Frontal cortex (tissue), 4 donors: ENCODE results near the gene GGT1. TPM values are rescaled to one million over a fixed set of nuclear protein-coding genes. Genes with fewer than 3 reads are reported as not detected.
"Not testable (repeated sequence)": the region's sequence is repeated elsewhere in the genome, so short reads cannot be mapped to it uniquely, and the experiment has no call there.

Experiments
- DNase-seq, 2 donors: peaks; one replicate each; pipeline ENCODE4 v3.0.0; 2012; ENCODE audit warnings: low spot score in 2 of 2
- FAIRE-seq: peaks from 2 replicates; lab custom pipeline; 2012; peaks lifted over from hg19 to GRCh38; lab: Jason Lieb, UNC
- total RNA-seq: library from RNA; depleted of rRNA; stranded (reverse); fragments of >200 nt; gene quantifications from one replicate; pipeline ENCODE4 v1.2.3, GENCODE V29; 2014
- donor health status: control.
- donor health status: control.
- donor health status: control.

GGT1 gene
- total RNA-seq, 1 donor from 2014 or later = 2.0 TPM

GRCh38 chr22:24583221-24584165 lies 19.5 kb upstream of the GGT1 start:
- no peak for DNase-seq
- no peak for FAIRE-seq

DNA sequence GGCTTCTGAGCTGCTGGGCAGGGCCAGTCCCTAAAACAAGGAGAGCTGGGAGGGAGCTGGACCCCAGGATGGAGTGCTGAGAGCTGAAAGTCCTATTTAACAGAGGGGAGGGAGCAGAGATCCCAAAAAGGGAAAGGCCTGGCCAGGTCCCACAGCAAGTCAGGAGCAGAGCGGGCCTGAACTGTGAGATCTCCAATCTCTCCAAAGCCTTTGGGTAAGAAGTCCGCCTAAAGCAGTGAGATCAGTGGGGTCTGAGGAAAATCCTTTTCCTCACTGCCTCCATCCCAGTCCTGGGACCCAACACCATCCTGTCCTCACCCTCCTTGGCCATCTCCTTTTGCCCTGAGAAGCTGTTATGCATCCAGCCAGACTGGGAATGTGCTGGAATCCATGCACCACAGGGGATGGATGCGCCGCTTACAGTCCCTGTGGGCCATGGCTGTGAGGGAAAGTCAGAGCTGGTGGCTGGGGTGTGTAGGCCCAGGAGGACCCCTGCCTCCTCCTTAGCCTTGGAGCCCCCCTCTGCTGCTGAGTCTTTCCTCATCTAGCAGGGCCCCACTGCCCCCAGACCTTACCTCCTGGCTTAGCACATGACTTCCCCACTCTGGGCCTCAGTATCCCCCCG lies 18.7 kb upstream of the GGT1 start:
- FAIRE-seq (no peak), DNase-seq (no peak)

GRCh38 chr22:24584871-24585411 lies 18.1 kb upstream of the GGT1 start:
- DNase-seq = no peak
- no peak for FAIRE-seq

DNA sequence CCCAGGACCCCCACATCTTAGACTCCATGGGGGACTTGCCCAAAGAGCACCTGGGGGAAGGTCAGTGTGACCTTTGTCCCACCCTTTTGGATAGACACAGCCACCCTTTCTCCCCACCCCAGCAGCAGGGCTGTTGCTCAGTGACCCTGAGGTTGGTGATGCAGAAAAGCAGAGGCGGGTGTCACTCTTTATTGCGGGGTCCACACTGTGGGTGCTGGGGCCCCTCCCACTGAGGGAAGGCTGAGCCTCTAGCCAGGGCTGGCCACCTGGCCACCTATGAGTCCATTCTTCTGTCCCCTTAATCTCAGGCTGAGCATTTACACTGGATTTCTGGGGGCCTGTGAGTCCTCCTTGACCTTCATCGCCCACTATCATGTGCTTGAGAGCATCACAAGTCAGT lies 17.5 kb upstream of the GGT1 start:
- no peak for DNase-seq
- FAIRE-seq = no peak

GRCh38 chr22:24585927-24586546 lies 17.0 kb upstream of the GGT1 start:
- FAIRE-seq = no peak
- DNase-seq = no peak

- no peak for FAIRE-seq
- no peak for DNase-seq
Observed at GRCh38 chr22:24587251-24587650, 15.7 kb upstream of the GGT1 start.

- FAIRE-seq (no peak), DNase-seq (no peak)
Observed at GRCh38 chr22:24587948-24588347, 15.0 kb upstream of the GGT1 start.

DNA sequence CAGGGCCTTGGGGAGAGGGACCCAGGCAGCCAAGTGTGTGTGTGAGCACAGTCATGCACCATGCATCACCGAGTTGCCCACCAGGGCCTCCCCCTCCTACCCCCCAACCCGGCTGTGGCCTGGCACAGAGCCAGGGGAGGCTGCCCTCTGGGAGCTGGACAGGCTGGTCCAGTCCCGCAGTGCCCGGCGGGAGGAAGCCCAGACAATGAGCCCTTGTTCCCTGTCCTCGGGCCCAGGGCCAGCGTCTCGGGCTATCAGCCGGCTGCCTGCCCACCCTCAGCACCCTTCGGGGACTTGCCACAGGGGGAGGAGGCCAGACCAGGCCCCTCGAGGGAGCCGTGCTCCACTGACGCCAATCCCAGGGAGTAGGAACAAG lies 14.6 kb upstream of the GGT1 start:
- DNase-seq = peak; percentile 79 to 85
- no peak for FAIRE-seq

GRCh38 chr22:24588757-24589481 lies 14.1 kb upstream of the GGT1 start:
- DNase-seq = no peak
- FAIRE-seq = no peak

DNA sequence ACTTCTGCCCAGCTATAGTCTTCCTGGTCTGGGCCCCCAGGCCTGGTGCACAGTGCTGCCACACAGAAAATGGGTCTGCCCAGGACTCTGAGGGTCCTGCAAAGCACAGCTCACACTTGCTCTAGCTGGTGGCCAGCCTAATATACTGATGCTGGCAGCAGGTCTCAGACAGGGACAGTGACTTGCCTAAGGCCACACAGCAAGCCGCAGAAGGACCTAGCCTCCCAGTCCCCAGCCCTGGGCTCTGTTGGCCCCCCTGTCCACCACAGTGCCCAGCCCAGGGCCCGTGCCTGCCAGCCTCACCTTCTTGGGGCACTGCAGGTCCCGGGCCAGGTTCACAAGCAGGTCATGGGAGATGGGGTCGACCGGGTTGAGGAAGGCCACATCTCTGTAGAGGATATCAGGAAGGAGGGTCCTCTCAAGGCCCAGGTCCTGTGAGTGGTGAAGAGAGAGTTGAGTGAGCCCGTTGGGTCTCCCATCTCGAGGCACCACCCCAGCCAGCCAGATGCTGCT lies 13.4 kb upstream of the GGT1 start:
- no peak for FAIRE-seq

DNA sequence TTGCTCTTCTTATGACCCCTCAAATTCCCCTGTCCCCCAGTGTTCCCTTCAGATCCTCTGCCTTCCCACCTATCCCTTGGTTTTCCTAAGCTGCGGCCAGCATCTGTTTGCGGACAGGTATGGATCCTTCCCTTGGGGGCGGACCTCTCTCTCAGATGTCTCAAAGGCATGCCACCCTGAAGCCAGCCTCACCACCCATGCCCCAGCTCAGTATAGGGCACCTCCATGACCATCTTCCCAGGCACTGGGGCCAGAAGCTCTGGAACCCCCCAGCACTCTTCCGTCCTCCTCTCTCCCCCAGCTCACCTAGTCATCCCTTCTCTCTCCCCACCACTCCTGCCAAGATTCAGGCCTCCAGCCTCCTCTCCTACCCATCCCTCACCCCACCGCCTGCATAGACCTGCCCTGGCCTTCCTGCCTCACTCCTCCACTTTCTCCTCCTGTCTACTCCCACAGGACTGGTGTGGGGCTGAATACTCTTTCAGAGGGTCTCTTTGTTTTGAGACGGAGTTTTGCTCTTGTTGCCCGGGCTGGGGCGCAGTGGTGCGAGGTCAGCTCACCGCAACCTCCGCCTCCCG lies 12.3 kb upstream of the GGT1 start:
- DNase-seq = no peak
- no peak for FAIRE-seq

More for the DNA sequence above, 13.4 kb upstream of the GGT1 start:
- DNase-seq = no peak

GRCh38 chr22:24591286-24591830 lies 11.6 kb upstream of the GGT1 start:
- DNase-seq = no peak
- FAIRE-seq = no peak

GRCh38 chr22:24592058-24592850 lies 10.7 kb upstream of the GGT1 start:
- FAIRE-seq = no peak
- peak in 1 of 2 donors; percentile 42 for DNase-seq

- FAIRE-seq (no peak), DNase-seq (peak; percentile 83 to 92)
Observed at GRCh38 chr22:24592851-24593558, 10.0 kb upstream of the GGT1 start, which contains the start of gene LRRC75B. Gene LRRC75B, minus strand, starts transcription at chr22:24593073. Its CDS starts 34 bp downstream, at chr22:24593039.

GRCh38 chr22:24593559-24593835 lies 9.5 kb upstream of the GGT1 start:
- not testable (repeated sequence) for FAIRE-seq

DNA sequence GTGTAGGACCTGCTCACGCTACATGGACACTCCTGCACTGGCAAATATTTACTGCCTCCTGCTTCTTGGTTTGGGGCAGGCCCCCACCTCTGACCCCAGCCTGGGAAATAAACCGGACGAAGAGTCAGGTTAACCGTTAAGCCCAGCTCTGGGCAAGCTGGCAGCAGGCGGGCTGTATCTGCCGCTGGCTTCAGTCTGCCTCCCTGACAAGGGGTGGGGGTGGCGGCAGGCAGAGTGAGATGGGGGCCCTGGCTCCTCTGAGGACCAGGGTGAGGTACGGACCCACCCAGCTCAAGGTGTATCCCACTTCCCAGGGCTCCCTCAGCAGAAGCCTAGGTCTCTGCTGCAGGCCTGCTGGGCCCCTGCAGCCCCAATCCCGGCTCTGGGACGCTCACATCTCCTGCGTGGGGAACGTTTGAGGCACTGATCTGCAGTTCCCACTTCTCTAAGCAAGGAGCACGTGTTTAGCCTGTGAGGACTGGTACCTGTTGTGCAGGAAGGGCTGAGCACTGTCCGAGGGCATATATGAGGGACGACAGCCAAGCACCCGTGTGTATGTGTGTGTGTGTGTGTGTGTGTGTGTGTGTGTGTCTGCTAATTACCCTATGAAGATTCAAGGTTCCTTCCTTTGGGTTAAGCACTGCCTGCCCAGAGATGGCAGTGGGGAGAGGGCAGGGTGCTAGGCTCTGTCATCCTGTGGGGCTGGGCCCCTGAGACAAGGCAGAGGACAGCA lies 9.0 kb upstream of the GGT1 start:
- DNase-seq (no peak), FAIRE-seq (no peak)

More at GRCh38 chr22:24593559-24593835, 9.5 kb upstream of the GGT1 start:
- not testable (repeated sequence) for DNase-seq

DNA sequence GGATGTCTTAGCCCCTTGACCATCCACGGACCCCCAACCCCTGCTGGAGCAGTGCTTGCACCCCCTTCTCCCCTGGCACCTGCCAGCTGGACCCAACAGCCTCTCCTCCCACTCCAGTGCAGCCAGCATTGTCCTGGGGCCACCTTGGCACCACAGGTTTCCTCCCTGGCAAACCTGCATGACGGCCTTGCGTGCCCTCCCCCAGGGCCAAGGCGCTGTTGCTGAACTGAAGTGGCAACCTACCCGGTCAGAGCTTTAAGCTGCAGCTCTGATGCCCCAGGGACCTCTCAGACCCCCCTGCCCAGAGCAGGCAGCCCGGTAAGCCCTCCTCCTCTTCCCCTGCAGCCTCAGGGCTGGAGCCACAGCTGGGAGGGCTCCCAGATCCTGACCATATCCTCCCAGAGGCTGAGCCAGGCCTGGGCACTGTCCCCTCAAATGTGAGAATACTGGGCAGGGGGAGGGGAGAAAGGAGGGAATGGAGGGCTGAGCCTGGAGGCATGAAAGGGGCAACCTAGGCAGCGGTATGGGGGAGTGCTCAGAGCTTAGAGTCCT lies 8.3 kb upstream of the GGT1 start:
- DNase-seq (no peak), FAIRE-seq (no peak)
